Sigmoid colon (tissue), 7 donors: ENCODE results near the gene OR2T27. TPM values are rescaled to one million over a fixed set of nuclear protein-coding genes. Genes with fewer than 3 reads are reported as not detected.
"Not testable (repeated sequence)": the region's sequence is repeated elsewhere in the genome, so short reads cannot be mapped to it uniquely, and the experiment has no call there.

ENCODE experiments used
- DNase-seq: peaks from one replicate; pipeline ENCODE4 v3.0.0-alpha.2; 2019
- H3K27ac ChIP-seq, 4 donors: fragments of 200-600 bp; sonication (generic); one replicate each; pipeline ENCODE4 v1.5.1; 2016 to 2019; ENCODE audit warnings: mild to moderate bottlenecking in 1 of 4
- H3K27me3 ChIP-seq, 3 donors: fragments of 200-600 bp; sonication (generic); one replicate each; pipeline ENCODE4 v1.5.1; 2019; ENCODE audit warnings: mild to moderate bottlenecking in 1 of 3
- H3K36me3 ChIP-seq, 4 donors: fragments of 200-600 bp; sonication (generic); one replicate each; pipeline ENCODE4 v1.5.1; 2016 to 2019
- H3K4me1 ChIP-seq, 4 donors: fragments of 200-600 bp; sonication (generic); one replicate each; pipeline ENCODE4 v1.5.1; 2017 to 2019
- H3K4me3 ChIP-seq, 4 donors: fragments of 200-600 bp; sonication (generic); one replicate each; pipeline ENCODE4 v1.5.1; 2017 to 2019; ENCODE audit warnings: mild to moderate bottlenecking in 2 of 4, moderate library complexity in 1 of 4
- H3K9me3 ChIP-seq, 4 donors: fragments of 200-600 bp in 3 of 4; sonication (generic) in 3 of 4; one replicate each; pipeline versions ENCODE4 v1.5.1 to v1.6.1; 2013 to 2019
- CTCF ChIP-seq, 4 experiments: fragments of 450-650 bp in 3 of 4; fragments of 200-600 bp in 1 of 4; IDR thresholded peaks; one replicate each; pipeline ENCODE4 v1.5.1; 2016 to 2019; ENCODE audit warnings: antibody characterized with exemption in 4 of 4, mild to moderate bottlenecking in 3 of 4, moderate library complexity in 2 of 4
- EP300 ChIP-seq, 4 donors: sonication (generic); formaldehyde crosslinking; IDR thresholded peaks; one replicate each; pipeline ENCODE4 v1.6.1; 2017; ENCODE audit warnings: antibody characterized with exemption in 4 of 4
- POLR2A ChIP-seq, 2 donors: fragments of 450-650 bp; IDR thresholded peaks; one replicate each; pipeline ENCODE4 v1.6.1; 2016; ENCODE audit warnings: antibody characterized with exemption in 2 of 2, mild to moderate bottlenecking in 2 of 2, moderate library complexity in 2 of 2
- POLR2AphosphoS5 ChIP-seq, 4 donors: sonication (generic); formaldehyde crosslinking; IDR thresholded peaks; one replicate each; pipeline ENCODE4 v1.6.1; 2017; ENCODE audit warnings: antibody characterized with exemption in 4 of 4
- WGBS, 2 donors: extraction: QIAGEN DNeasy Blood & Tissue Kit; methylation state at CpG; one replicate each; pipeline ENCODE4 v1.1.7; 2013; 5-methylcytosine and 5-hydroxymethylcytosine counted together
- intact Hi-C: fragments of 100-400 bp; cut with DNase I; formaldehyde crosslinking; loops from one replicate; pipeline ENCODE4 v1.15.1; 2023
- polyA plus RNA-seq, 3 donors: library from polyadenylated mRNA; stranded (reverse); fragments of 200-250 nt; gene quantifications; one replicate each; pipeline ENCODE4 v1.2.3, GENCODE V29; 2013
- total RNA-seq, 4 donors: library from RNA; depleted of rRNA; stranded (reverse); fragments of >200 nt; gene quantifications; one replicate each; pipeline ENCODE4 v1.1.0, GENCODE V29; 2016
- donor health status: healthy with polysubstance abuse.
- donor health status: Bipolar disorder and iron deficiency.
- donor health status: healthy.

Gene OR2T27
- total RNA-seq = not detected
- polyA plus RNA-seq = not detected

- H3K36me3 ChIP-seq, intact Hi-C loops, H3K27me3 ChIP-seq, H3K27ac ChIP-seq, DNase-seq, H3K4me1 ChIP-seq, H3K4me3 ChIP-seq, H3K9me3 ChIP-seq: not testable (repeated sequence)
- WGBS, 2 donors = 81% methylated on average over 3 of the region's 3 CpGs; no CpG with 5 or more reads in 1 of the 2 donors
Measured at GRCh38 chr1:248655354-248655753, at the start of gene OR2T27. Gene OR2T27 (minus strand): TSS chr1:248655528. CDS start chr1:248650884, 4,644 bp downstream.

- no peaks in the 10 kb centered on the region for H3K36me3 ChIP-seq
- no peak overlapping the region for H3K4me3 ChIP-seq
- H3K27ac ChIP-seq = no peak overlapping the region
- intact Hi-C loops = no loop called here
- no peaks in the 10 kb centered on the region for H3K9me3 ChIP-seq
- H3K4me1 ChIP-seq = no peaks in the 10 kb centered on the region
- 19 to 61% methylated on average over 2 of the region's 2 CpGs for WGBS, 2 donors
- H3K27me3 ChIP-seq = no peaks in the 10 kb centered on the region
- TF ChIP-seq POLR2AphosphoS5 (IDR thresholded peaks at IDR 0.05) (no peak), EP300 (IDR thresholded peaks at IDR 0.05) (no peak), CTCF (IDR thresholded peaks at IDR 0.05) (no peak), POLR2A (IDR thresholded peaks at IDR 0.05) (no peak)
- no peak for DNase-seq
Measured at GRCh38 chr1:248704606-248705005, 49.3 kb upstream of the OR2T27 start.

DNA sequence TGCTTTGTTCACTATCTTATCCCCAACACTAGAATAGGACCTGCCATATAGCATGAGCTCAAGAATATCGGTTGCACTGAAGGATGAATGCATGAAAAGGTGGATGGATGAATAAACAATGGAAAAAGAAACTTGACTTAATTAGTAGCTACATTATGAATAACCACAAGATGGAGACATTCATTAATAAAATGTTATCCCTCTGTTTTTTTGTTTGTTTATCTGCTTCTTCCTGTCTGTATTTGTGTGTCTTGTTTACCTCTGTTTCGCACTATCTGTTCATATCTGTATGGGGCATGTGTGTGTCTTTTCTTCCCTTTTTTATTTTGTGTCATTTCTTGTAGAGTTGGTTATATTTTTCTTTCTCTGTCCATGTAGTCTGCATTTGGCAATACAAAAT is 48.3 kb upstream of the OR2T27 start:
- intact Hi-C loops = no loop called here
- no peaks in the 10 kb centered on the region for H3K27me3 ChIP-seq
- 63 to 83% methylated on average over 2 of the region's 2 CpGs for WGBS, 2 donors
- no peak overlapping the region for H3K27ac ChIP-seq
- no peaks in the 10 kb centered on the region for H3K36me3 ChIP-seq
- TF ChIP-seq CTCF (IDR thresholded peaks at IDR 0.05) (no peak), POLR2AphosphoS5 (IDR thresholded peaks at IDR 0.05) (no peak)
- no peak overlapping the region for H3K4me3 ChIP-seq
- no peaks in the 10 kb centered on the region for H3K4me1 ChIP-seq
- no peak for DNase-seq
- H3K9me3 ChIP-seq = no peaks in the 10 kb centered on the region

GRCh38 chr1:248702714-248703113 is 47.4 kb upstream of the OR2T27 start, which contains the start of gene OR14I1:
Gene OR14I1 (minus strand): TSS chr1:248702766.
- Histone ChIP-seq H3K4me1 (no peaks in the 10 kb centered on the region), H3K9me3 (no peaks in the 10 kb centered on the region), H3K27me3 (no peaks in the 10 kb centered on the region), H3K4me3 (no peak within 1 kb of the TSS), H3K36me3 (no peaks in the 10 kb centered on the region), H3K27ac (no peak within 1 kb of the TSS)
- WGBS, 2 donors = 70 to 81% methylated on average over 1 of the region's 1 CpG
- DNase-seq = no peak
- no peak for TF ChIP-seq POLR2A (IDR thresholded peaks at IDR 0.05)
- no peak for TF ChIP-seq POLR2AphosphoS5 (IDR thresholded peaks at IDR 0.05)
- TF ChIP-seq CTCF (IDR thresholded peaks at IDR 0.05) = no peak
- TF ChIP-seq EP300 (IDR thresholded peaks at IDR 0.05) = no peak
- intact Hi-C loops = no loop called here

DNA sequence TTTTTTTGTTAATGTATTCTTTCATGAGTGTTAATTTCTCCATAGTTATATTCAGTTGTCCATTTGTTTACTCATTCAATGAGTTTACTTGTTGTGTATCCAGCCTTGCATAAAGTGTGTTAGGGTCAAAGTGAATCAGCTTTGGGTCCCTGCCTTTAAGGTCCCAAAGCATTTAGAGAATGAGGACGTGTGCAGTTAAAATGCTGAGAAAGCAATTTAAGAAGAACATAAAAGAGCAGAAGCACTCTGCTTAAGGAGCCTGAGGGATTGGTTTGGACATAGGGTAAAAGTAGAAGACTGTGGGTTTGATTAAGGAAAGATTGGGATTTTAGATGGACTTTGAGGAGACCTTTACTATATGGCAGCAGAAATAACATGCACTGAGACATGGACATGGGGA is 43.8 kb upstream of the OR2T27 start:
- DNase-seq = no peak
- H3K4me3 ChIP-seq = no peak overlapping the region
- no peaks in the 10 kb centered on the region for H3K9me3 ChIP-seq
- no peaks in the 10 kb centered on the region for H3K36me3 ChIP-seq
- 68 to 79% methylated on average over 1 of the region's 1 CpG for WGBS, 2 donors
- no peaks in the 10 kb centered on the region for H3K27me3 ChIP-seq
- H3K27ac ChIP-seq = no peak overlapping the region
- intact Hi-C loops = no loop called here
- peaks cover 0 to 7% (median 0%) of the 10 kb centered on the region in 4 donors for H3K4me1 ChIP-seq
- no peak for TF ChIP-seq CTCF (IDR thresholded peaks at IDR 0.05)
- no peak for TF ChIP-seq POLR2AphosphoS5 (IDR thresholded peaks at IDR 0.05)
- TF ChIP-seq POLR2A (IDR thresholded peaks at IDR 0.05) = no peak
- no peak for TF ChIP-seq EP300 (IDR thresholded peaks at IDR 0.05)
